ENCODE measurements around the gene LILRA1. TPM values are rescaled to one million over a fixed set of nuclear protein-coding genes. Genes with fewer than 3 reads are reported as not detected.

LILRA1 gene
- total RNA-seq, 4 donors from 2014 or later, result 1.1 to 4.8 TPM; not detected in 2

DNA sequence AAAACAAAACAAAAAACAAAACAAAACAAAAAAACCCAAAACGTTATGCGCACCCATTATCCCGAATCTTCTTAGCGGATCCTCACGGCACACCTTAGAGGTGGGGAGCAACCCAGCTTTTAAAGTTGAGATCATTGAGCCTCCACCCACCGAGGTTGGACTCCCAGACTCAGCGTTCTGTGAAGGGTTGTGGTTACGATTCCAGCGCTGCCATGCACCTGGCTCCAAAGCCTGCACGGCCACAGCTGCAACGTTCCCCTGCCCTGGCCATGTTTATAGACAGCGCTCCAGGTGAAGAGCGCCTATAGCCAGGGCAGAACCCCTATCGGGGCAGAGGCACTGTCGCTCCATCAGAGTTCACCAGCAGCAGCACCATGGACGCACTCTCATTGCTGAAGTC, 38.5 kb upstream of the LILRA1 start:
- TF ChIP-seq, protein P1, sequence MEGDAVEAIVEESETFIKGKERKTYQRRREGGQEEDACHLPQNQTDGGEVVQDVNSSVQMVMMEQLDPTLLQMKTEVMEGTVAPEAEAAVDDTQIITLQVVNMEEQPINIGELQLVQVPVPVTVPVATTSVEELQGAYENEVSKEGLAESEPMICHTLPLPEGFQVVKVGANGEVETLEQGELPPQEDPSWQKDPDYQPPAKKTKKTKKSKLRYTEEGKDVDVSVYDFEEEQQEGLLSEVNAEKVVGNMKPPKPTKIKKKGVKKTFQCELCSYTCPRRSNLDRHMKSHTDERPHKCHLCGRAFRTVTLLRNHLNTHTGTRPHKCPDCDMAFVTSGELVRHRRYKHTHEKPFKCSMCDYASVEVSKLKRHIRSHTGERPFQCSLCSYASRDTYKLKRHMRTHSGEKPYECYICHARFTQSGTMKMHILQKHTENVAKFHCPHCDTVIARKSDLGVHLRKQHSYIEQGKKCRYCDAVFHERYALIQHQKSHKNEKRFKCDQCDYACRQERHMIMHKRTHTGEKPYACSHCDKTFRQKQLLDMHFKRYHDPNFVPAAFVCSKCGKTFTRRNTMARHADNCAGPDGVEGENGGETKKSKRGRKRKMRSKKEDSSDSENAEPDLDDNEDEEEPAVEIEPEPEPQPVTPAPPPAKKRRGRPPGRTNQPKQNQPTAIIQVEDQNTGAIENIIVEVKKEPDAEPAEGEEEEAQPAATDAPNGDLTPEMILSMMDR (IDR thresholded peaks at IDR 0.05; ENCODE audit: low read depth), result no peak

DNA sequence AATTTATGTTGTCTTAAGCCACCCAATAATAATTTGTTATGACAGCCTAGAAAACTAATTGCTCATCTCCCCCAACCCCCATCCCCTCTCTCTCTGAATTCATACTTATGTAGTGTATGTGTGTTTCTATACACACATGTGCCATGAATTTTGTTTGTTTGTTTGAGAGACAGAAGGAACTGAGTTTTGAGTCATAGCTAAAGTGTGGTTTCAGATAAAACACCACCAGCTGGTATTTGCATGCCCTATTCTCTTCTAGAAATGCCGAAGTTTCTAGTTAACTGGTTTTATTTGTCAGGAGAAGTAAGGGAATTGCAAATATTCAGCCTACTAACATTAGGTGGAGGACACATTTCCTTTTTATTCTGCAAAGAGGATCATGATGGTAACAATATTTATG, 37.2 kb upstream of the LILRA1 start:
- TF ChIP-seq, protein P1 (IDR thresholded peaks at IDR 0.05; ENCODE audit: low read depth), result no peak

GRCh38 chr19:54558339-54558738, 35.1 kb upstream of the LILRA1 start:
- TF ChIP-seq, protein P1 (IDR thresholded peaks at IDR 0.05; ENCODE audit: low read depth), result no peak

- TF ChIP-seq, protein P1 (IDR thresholded peaks at IDR 0.05; ENCODE audit: low read depth), result no peak
Measured at GRCh38 chr19:54560881-54561385, 32.5 kb upstream of the LILRA1 start.

DNA sequence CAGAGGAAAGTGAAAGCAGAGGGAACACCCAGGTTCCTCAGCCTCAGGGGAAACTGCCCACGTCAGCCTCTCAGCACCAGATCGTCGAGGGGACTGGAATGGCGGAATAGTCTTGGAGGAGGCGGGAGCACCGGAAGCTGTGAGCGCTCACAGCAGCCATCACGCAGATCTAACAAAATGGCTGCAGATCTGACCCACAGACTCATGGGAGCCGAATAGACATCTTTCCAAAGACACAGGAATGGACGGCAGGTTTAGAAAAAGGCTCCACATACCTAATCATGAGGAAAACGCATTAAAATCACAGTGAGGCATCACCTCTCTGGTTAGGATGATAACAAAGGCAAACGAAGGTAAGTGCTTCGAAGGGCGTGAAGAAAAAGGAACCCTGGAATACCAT, 31.6 kb upstream of the LILRA1 start:
- TF ChIP-seq, protein P1 (IDR thresholded peaks at IDR 0.05; ENCODE audit: low read depth), result no peak

- TF ChIP-seq, protein P1 (IDR thresholded peaks at IDR 0.05; ENCODE audit: low read depth), result no peak
Measured at GRCh38 chr19:54570316-54570715, 23.1 kb upstream of the LILRA1 start.

GRCh38 chr19:54572696-54573311, 20.6 kb upstream of the LILRA1 start:
- TF ChIP-seq, protein P1 (IDR thresholded peaks at IDR 0.05; ENCODE audit: low read depth), result no peak

All from subcutaneous adipose tissue (tissue), 4 donors.